SU-DHL-6 (cell line): ENCODE data around the gene MRPS10.

ENCODE experiments used
- EZH2phosphoT487 ChIP-seq: fragments of 200-600 bp; sonication (generic), shearing (Covaris generic); conservative IDR thresholded peaks from 2 replicates; pipeline ENCODE4 v1.6.1; 2018; ENCODE audit warnings: mild to moderate bottlenecking, antibody characterized with exemption, low read length, moderate library complexity, mixed read lengths
- TF ChIP-seq, protein P1 (sequence below): fragments of 200-600 bp; sonication (generic); IDR thresholded peaks from one replicate; pipeline ENCODE4 v1.5.1; 2017; ENCODE audit warnings: antibody characterized with exemption, mild to moderate bottlenecking, low read length, moderate library complexity; ENCODE audit not compliant: insufficient read depth, poor library complexity, severe bottlenecking

DNA sequence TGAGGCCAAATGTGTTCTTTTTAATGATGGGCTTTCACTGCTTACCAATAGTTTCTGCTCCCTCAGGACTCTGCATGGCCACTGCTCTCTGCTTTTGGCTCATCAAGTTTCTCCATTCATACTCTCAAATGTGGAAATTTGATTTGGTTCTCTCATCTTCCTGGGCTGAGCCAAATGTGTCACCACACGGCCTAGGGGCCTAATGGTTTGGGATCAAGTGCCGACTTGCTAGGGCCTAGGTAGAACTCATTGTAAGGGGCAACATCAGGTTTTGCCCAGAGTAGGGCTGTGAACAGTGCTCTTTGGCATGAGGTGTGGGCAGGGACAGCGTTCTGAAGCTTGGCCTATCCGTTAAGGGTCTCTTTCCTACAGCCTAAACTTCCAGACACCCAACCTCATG is 3.9 kb upstream of the MRPS10 start:
- TF ChIP-seq, protein P1, sequence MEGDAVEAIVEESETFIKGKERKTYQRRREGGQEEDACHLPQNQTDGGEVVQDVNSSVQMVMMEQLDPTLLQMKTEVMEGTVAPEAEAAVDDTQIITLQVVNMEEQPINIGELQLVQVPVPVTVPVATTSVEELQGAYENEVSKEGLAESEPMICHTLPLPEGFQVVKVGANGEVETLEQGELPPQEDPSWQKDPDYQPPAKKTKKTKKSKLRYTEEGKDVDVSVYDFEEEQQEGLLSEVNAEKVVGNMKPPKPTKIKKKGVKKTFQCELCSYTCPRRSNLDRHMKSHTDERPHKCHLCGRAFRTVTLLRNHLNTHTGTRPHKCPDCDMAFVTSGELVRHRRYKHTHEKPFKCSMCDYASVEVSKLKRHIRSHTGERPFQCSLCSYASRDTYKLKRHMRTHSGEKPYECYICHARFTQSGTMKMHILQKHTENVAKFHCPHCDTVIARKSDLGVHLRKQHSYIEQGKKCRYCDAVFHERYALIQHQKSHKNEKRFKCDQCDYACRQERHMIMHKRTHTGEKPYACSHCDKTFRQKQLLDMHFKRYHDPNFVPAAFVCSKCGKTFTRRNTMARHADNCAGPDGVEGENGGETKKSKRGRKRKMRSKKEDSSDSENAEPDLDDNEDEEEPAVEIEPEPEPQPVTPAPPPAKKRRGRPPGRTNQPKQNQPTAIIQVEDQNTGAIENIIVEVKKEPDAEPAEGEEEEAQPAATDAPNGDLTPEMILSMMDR, result no peak
- no peak for TF ChIP-seq EZH2phosphoT487
